K562 (cell line): Measurements from ENCODE around the gene PSPH. TPM values are rescaled to one million over a fixed set of nuclear protein-coding genes. Genes with fewer than 3 reads are reported as not detected.

Source experiments
- ATAC-seq: fragments of 200-7000 bp; cut with Tn5 transposase; 3 replicates; pipeline ENCODE4 v1.9.1; 2020; ENCODE audit warnings: moderate library complexity
- BruUV-seq: library from RNA; stranded (reverse); fragments of 400-500 nt; replicated peaks from 2 replicates; lab custom pipeline; 2021; lab: Mats Ljungman, UMichigan
- CTCF ChIA-PET: fragments of 300-600 bp; formaldehyde crosslinking; extraction: SDS; loops from one replicate; lab custom pipeline; 2021; ENCODE audit warnings: low intra/inter-chr PET ratio; lab: Yijun Ruan, JAX
- POLR2A ChIA-PET: fragments of 300-600, 350-650 bp; sonication (Branson Sonifier 250); formaldehyde crosslinking; extraction: SDS; loops from one replicate; lab custom pipeline; 2021; ENCODE audit warnings: antibody characterized with exemption, inconsistent platforms; lab: Yijun Ruan, JAX
- DNase-seq, 4 experiments: peaks; one replicate each; pipeline versions ENCODE4 v3.0.0 to v3.0.0-alpha.2; 2011 to 2018; ENCODE audit warnings: low spot score in 3 of 4, mixed read lengths in 3 of 4; ENCODE audit errors: extremely low read depth in 1 of 4
- FAIRE-seq: peaks from 2 replicates; lab custom pipeline; 2011; peaks lifted over from hg19 to GRCh38; lab: Jason Lieb, UNC
- H2AFZ ChIP-seq: 2 replicates; pipeline ENCODE4 v1.6.0; 2011; ENCODE audit warnings: low read depth, low read length, control low read depth, inconsistent platforms
- H3K27ac ChIP-seq: fragments of 200-600 bp; 3 replicates; pipeline ENCODE4 v1.8.0; 2011; ENCODE audit warnings: low read depth, mild to moderate bottlenecking, control low read depth, inconsistent platforms, low read length, moderate library complexity, mixed read lengths; ENCODE audit errors: extremely low read depth
- H3K27me3 ChIP-seq, 2 experiments: fragments of 300-600 bp in 1 of 2; 2 replicates in 1 of 2; 3 replicates in 1 of 2; pipeline versions ENCODE4 v1.6.0 to v1.8.0; 2011; ENCODE audit warnings: inconsistent platforms in 2 of 2, low read length in 2 of 2, mild to moderate bottlenecking in 1 of 2, mixed read lengths in 1 of 2, moderate library complexity in 1 of 2; ENCODE audit not compliant: control insufficient read depth in 2 of 2, insufficient read depth in 2 of 2
- H3K36me3 ChIP-seq: fragments of 300-600 bp; 3 replicates; pipeline ENCODE4 v1.8.0; 2011; ENCODE audit warnings: mild to moderate bottlenecking, low read length, inconsistent platforms; ENCODE audit not compliant: control insufficient read depth, insufficient read depth
- H3K4me1 ChIP-seq, 2 experiments: fragments of 200-600 bp in 1 of 2; replicated peaks in 1 of 2; 2 replicates in 1 of 2; 3 replicates in 1 of 2; pipeline versions ENCODE4 v1.5.1 to v1.8.0; 2011; ENCODE audit warnings: inconsistent platforms in 2 of 2, low read length in 2 of 2, mild to moderate bottlenecking in 1 of 2, mixed read lengths in 1 of 2, moderate library complexity in 1 of 2; ENCODE audit not compliant: control insufficient read depth in 2 of 2, insufficient read depth in 2 of 2
- H3K4me2 ChIP-seq: 2 replicates; pipeline ENCODE4 v1.6.1; 2011; ENCODE audit warnings: low read length, control low read depth, inconsistent platforms, mixed read lengths; ENCODE audit not compliant: insufficient read depth
- H3K4me3 ChIP-seq: fragments of 200-600 bp; sonication (generic), shearing (Covaris generic); 2 replicates; pipeline ENCODE4 v1.5.1; 2016; ENCODE audit warnings: control low read depth, inconsistent platforms
- H3K79me2 ChIP-seq: fragments of 200-600 bp; 3 replicates; pipeline ENCODE4 v1.8.0; 2011; ENCODE audit warnings: low read length, inconsistent platforms; ENCODE audit not compliant: control insufficient read depth, insufficient read depth
- H3K9ac ChIP-seq, 2 experiments: 2 replicates each; pipeline versions ENCODE4 v1.6.0 to v1.6.1; 2011; ENCODE audit warnings: low read depth in 2 of 2, low read length in 2 of 2, control low read depth in 1 of 2, inconsistent platforms in 1 of 2, mild to moderate bottlenecking in 1 of 2, mixed read lengths in 1 of 2; ENCODE audit not compliant: insufficient read depth in 1 of 2
- H3K9me1 ChIP-seq: one replicate; pipeline ENCODE4 v1.6.0; 2011; ENCODE audit warnings: inconsistent platforms, mild to moderate bottlenecking, low read length, moderate library complexity; ENCODE audit not compliant: control insufficient read depth, insufficient read depth
- H3K9me3 ChIP-seq: replicated peaks from 2 replicates; pipeline ENCODE4 v1.5.1; 2011; ENCODE audit warnings: low read depth, low read length, inconsistent platforms; ENCODE audit not compliant: control insufficient read depth, insufficient read depth
- H4K20me1 ChIP-seq: replicated peaks from 2 replicates; pipeline ENCODE4 v1.6.1; 2011; ENCODE audit warnings: low read length, inconsistent platforms, mixed read lengths; ENCODE audit not compliant: control insufficient read depth, insufficient read depth
- BHLHE40 ChIP-seq: IDR thresholded peaks from 2 replicates; pipeline ENCODE4 v1.6.1; 2011; ENCODE audit warnings: low read length, improper control_type of control experiment
- DACH1 ChIP-seq: fragments of 450-650 bp; IDR thresholded peaks from 2 replicates; pipeline ENCODE4 v1.6.1; 2018; ENCODE audit not compliant: partially characterized antibody
- EP400 ChIP-seq: fragments of 450-650 bp; IDR thresholded peaks from 2 replicates; pipeline ENCODE4 v1.6.1; 2017; ENCODE audit warnings: antibody characterized with exemption, mild to moderate bottlenecking, moderate library complexity
- KDM1A ChIP-seq, 2 experiments: fragments of 450-650 bp; IDR thresholded peaks; 2 replicates each; pipeline ENCODE4 v1.6.1; 2016; ENCODE audit warnings: mild to moderate bottlenecking in 2 of 2
- MYBL2 ChIP-seq, 2 experiments: fragments of 450-650 bp in 1 of 2; sonication (generic) in 1 of 2; formaldehyde crosslinking in 1 of 2; IDR thresholded peaks; 2 replicates each; pipeline versions ENCODE4 v1.6.1 to v1.8.1; 2017 to 2022; ENCODE audit warnings: borderline replicate concordance in 1 of 2, inconsistent platforms in 1 of 2, low read depth in 1 of 2, mild to moderate bottlenecking in 1 of 2, missing genetic modification reagents in 1 of 2, moderate library complexity in 1 of 2
- PML ChIP-seq: IDR thresholded peaks from 2 replicates; pipeline ENCODE4 v1.6.1; 2012; ENCODE audit warnings: low read length, inconsistent platforms
- STAT5A ChIP-seq: IDR thresholded peaks from 2 replicates; pipeline ENCODE4 v1.6.1; 2012; ENCODE audit warnings: low read length, inconsistent platforms, borderline replicate concordance
- ZFP30 ChIP-seq: fragments of 250-450 bp; sonication (Bioruptor Pico); IDR thresholded peaks from 2 replicates; pipeline ENCODE4 v1.8.0; 2022; ENCODE audit warnings: moderate library complexity, mild to moderate bottlenecking, inconsistent platforms, borderline replicate concordance
- ZKSCAN1 ChIP-seq: fragments of 150-350 bp; IDR thresholded peaks from 2 replicates; pipeline ENCODE4 v1.6.1; 2016; ENCODE audit warnings: low read depth, low read length
- ZNF785 ChIP-seq: fragments of 250-450 bp; sonication (Bioruptor Pico); IDR thresholded peaks from 2 replicates; pipeline ENCODE4 v1.4.0; 2020; ENCODE audit warnings: mild to moderate bottlenecking
- ZSCAN32 ChIP-seq: fragments of 450-650 bp; formaldehyde crosslinking; IDR thresholded peaks from 2 replicates; pipeline ENCODE4 v1.4.0; 2020; ENCODE audit warnings: mild to moderate bottlenecking, moderate library complexity
- WGBS: fragments of 100-300 bp; shearing (Covaris generic); methylation state at CpG from one replicate; pipeline ENCODE4 v1.1.6; 2016; ENCODE audit warnings: low coverage, mixed read lengths; ENCODE audit not compliant: insufficient coverage; ENCODE audit errors: missing lambda C conversion rate; 5-methylcytosine and 5-hydroxymethylcytosine counted together
- in situ Hi-C: fragments of 300-500 bp; cut with MboI; formaldehyde crosslinking; loops from 4 replicates; pipeline ENCODE4 v1.15.0; 2018; ENCODE audit warnings: inconsistent platforms, mixed read lengths
- intact Hi-C: fragments of 100-400 bp; cut with micrococcal nuclease; formaldehyde crosslinking; loops from 2 replicates; pipeline ENCODE4 v1.14.2; 2022
- polyA plus RNA-seq, 8 experiments: library from polyadenylated mRNA; depleted of rRNA in 4 of 8; stranded (reverse) in 5 of 8; unstranded in 3 of 8; fragments of >200 nt; fragmentation: Nextera tagmentation in 2 of 8; fragmentation: Illumina TruSeq in 1 of 8; extraction: Ambion mirVana in 2 of 8; extraction: Trizol in 1 of 8; gene quantifications; 2 replicates each; pipeline versions ENCODE4 v1.2.1 to v1.2.3, GENCODE V29; 2011 to 2014; ENCODE audit warnings: inconsistent platforms in 1 of 8, missing spikeins in 1 of 8
- total RNA-seq, 7 experiments: library from RNA; depleted of rRNA in 6 of 7; stranded (reverse); fragments of >200 nt in 6 of 7; fragmentation: Illumina TruSeq in 2 of 7; extraction: Trizol in 2 of 7; gene quantifications; 2 replicates each; pipeline versions ENCODE4 v1.2.1 to v1.2.3, GENCODE V29; 2011 to 2021; ENCODE audit warnings: low replicate concordance in 1 of 7
- TF ChIP-seq, protein P1 (sequence below): fragments of 250-450 bp; sonication (Bioruptor Pico); IDR thresholded peaks from 2 replicates; pipeline ENCODE4 v1.8.0; 2021; ENCODE audit warnings: mild to moderate bottlenecking, moderate library complexity
- TF ChIP-seq, protein P2 (sequence below): IDR thresholded peaks from 2 replicates; pipeline ENCODE4 v1.6.1; 2014; ENCODE audit warnings: antibody characterized with exemption
- TF ChIP-seq, protein P3 (sequence below): sonication (generic); formaldehyde crosslinking; IDR thresholded peaks from 2 replicates; pipeline ENCODE4 v1.8.0; 2022; ENCODE audit warnings: mild to moderate bottlenecking, missing genetic modification reagents

PSPH gene
- total and polyA plus RNA-seq, 9 of the 15 experiments (the other 6 are each of a cell fraction or from before 2014, with no cell fraction given) = 6.3 to 46.8 (median 20.2) TPM

DNA sequence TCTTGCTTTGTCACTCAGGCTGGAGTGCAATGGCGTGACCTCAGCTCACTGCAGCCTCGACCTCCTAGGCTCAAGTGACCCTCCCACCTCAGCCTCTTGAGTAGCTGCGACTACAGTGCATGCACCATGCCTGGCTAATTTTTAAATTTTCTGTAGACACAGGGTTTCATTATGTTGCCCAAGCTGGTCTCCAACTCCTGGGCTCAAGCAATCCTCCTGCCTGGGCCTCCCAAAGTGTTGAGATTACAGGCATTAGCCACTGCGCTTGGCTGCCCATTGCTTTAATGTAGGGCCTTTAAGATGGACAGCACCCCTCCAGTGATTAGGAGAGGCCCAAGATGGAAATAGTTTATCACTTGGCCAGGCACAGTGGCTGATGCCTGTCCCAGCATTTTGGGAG lies 47.5 kb downstream of the PSPH start (continued):
- TF ChIP-seq, protein P1, sequence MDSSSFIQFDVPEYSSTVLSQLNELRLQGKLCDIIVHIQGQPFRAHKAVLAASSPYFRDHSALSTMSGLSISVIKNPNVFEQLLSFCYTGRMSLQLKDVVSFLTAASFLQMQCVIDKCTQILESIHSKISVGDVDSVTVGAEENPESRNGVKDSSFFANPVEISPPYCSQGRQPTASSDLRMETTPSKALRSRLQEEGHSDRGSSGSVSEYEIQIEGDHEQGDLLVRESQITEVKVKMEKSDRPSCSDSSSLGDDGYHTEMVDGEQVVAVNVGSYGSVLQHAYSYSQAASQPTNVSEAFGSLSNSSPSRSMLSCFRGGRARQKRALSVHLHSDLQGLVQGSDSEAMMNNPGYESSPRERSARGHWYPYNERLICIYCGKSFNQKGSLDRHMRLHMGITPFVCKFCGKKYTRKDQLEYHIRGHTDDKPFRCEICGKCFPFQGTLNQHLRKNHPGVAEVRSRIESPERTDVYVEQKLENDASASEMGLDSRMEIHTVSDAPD = no peak
- TF ChIP-seq ZNF785 = no peak

DNA sequence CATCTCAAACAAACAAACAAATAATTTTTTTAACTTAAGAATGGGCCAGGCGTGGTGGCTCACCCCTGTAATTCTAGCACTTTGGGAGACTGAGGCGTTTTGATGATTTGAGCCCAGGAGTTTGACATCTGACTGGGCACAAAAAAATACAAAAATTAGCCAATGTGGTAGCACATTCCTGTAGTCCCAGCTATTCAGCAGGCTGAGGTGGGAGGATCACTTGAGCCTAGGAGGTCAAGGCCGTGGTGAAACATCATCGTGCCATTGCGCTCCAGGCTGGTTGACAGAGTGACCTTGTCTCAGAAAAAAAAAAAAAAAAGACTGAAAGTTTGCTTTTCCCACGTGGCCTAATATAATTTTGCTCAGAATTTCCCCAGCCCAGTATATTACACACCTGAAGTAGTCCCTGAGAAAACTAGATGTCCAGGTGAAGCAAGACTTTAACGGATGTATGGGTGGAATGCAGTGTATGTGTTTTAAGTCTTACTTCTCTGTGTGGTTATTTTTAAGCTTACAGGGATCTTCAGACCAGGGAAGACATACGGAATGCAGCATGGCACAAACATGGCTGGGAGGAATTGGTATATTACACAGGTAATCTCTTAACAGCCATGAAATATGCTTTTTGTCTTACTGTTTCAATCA lies 54.3 kb downstream of the PSPH start:
- no peak for ATAC-seq
- POLR2A ChIA-PET = no interaction called here
- no peak overlapping the region for H3K27ac ChIP-seq

More for the DNA sequence above, 54.3 kb downstream of the PSPH start:
- FAIRE-seq (no peak), DNase-seq (peak in 1 of 4 experiments; percentile 3)
- in situ Hi-C loops (no loop called here), intact Hi-C loops (no loop called here)
- no peaks in the 10 kb centered on the region for H3K9me3 ChIP-seq
- H3K79me2 ChIP-seq = no peaks in the 10 kb centered on the region
- H3K9ac ChIP-seq = no peak overlapping the region
- no peak overlapping the region for H3K4me2 ChIP-seq
- no peak overlapping the region for H3K4me3 ChIP-seq
- CTCF ChIA-PET = no interaction called here
- 0 out of 2 replicates have a peak, but pooled peaks cover 3% of the 10 kb centered on the region for H4K20me1 ChIP-seq
- no peak overlapping the region for H2AFZ ChIP-seq
- WGBS = 81% methylated on average over 8 of the region's 8 CpGs
- TF ChIP-seq ZFP30 (CRISPR knock-in tag) (no peak), DACH1 (no peak), EP400 (no peak), ZSCAN32 (CRISPR knock-in tag) (no peak), KDM1A (IDR thresholded peaks at IDR 0.05) (no peak), BHLHE40 (no peak), STAT5A (no peak), ZKSCAN1 (no peak), PML (no peak), MYBL2 (IDR thresholded peaks at IDR 0.05; ENCODE audit: low read depth) (no peak), MYBL2 (CRISPR knock-in tag; IDR thresholded peaks at IDR 0.05; ENCODE audit: borderline replicate concordance) (no peak)
- TF ChIP-seq, protein P2, sequence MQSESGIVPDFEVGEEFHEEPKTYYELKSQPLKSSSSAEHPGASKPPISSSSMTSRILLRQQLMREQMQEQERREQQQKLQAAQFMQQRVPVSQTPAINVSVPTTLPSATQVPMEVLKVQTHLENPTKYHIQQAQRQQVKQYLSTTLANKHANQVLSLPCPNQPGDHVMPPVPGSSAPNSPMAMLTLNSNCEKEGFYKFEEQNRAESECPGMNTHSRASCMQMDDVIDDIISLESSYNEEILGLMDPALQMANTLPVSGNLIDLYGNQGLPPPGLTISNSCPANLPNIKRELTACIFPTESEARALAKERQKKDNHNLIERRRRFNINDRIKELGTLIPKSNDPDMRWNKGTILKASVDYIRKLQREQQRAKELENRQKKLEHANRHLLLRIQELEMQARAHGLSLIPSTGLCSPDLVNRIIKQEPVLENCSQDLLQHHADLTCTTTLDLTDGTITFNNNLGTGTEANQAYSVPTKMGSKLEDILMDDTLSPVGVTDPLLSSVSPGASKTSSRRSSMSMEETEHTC = no peak
- TF ChIP-seq, protein P3, sequence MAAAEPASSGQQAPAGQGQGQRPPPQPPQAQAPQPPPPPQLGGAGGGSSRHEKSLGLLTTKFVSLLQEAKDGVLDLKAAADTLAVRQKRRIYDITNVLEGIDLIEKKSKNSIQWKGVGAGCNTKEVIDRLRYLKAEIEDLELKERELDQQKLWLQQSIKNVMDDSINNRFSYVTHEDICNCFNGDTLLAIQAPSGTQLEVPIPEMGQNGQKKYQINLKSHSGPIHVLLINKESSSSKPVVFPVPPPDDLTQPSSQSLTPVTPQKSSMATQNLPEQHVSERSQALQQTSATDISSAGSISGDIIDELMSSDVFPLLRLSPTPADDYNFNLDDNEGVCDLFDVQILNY = no peak
- BruUV-seq = no TSS peak
- no peaks in the 10 kb centered on the region for H3K4me1 ChIP-seq
- no peaks in the 10 kb centered on the region for H3K27me3 ChIP-seq
- no peaks in the 10 kb centered on the region for H3K9me1 ChIP-seq
- peaks cover 45% of the 10 kb centered on the region; the same call in 2 of the 3 replicates for H3K36me3 ChIP-seq
